CD14-positive monocyte (primary cell): ENCODE measurements around the gene NSFL1C. TPM values are rescaled to one million over a fixed set of nuclear protein-coding genes. Genes with fewer than 3 reads are reported as not detected.

ENCODE experiments used
- DNase-seq, 3 donors: peaks; one replicate each; pipeline ENCODE4 v3.0.0-alpha.2; 2011 to 2022
- H2AFZ ChIP-seq: 2 replicates; pipeline ENCODE4 v1.6.0; 2012; ENCODE audit warnings: mild to moderate bottlenecking, low read depth, low read length, inconsistent platforms; ENCODE audit not compliant: insufficient read depth, poor library complexity, severe bottlenecking
- H3K27ac ChIP-seq, 2 donors: 1 replicate in 1 of 2; 2 replicates in 1 of 2; pipeline ENCODE4 v1.5.1; 2012 to 2013; ENCODE audit warnings: low read length in 2 of 2, control low read depth in 1 of 2, inconsistent platforms in 1 of 2, low read depth in 1 of 2, mild to moderate bottlenecking in 1 of 2
- H3K27me3 ChIP-seq, 2 donors: one replicate each; pipeline versions ENCODE4 v1.6.0 to v1.6.1; 2011 to 2013; ENCODE audit warnings: low read length in 2 of 2; ENCODE audit not compliant: control insufficient read depth in 2 of 2, insufficient read depth in 2 of 2
- H3K36me3 ChIP-seq, 2 donors: replicated peaks in 1 of 2; 1 replicate in 1 of 2; 2 replicates in 1 of 2; pipeline versions ENCODE4 v1.5.1 to v1.6.1; 2012 to 2013; ENCODE audit warnings: low read length in 2 of 2, control low read depth in 1 of 2, inconsistent platforms in 1 of 2, mild to moderate bottlenecking in 1 of 2; ENCODE audit not compliant: insufficient read depth in 2 of 2, control insufficient read depth in 1 of 2
- H3K4me1 ChIP-seq, 2 donors: 1 replicate in 1 of 2; 2 replicates in 1 of 2; pipeline versions ENCODE4 v1.5.1 to v1.6.1; 2012 to 2013; ENCODE audit warnings: low read length in 2 of 2, control low read depth in 1 of 2, inconsistent platforms in 1 of 2, mild to moderate bottlenecking in 1 of 2, moderate library complexity in 1 of 2; ENCODE audit not compliant: insufficient read depth in 2 of 2, control insufficient read depth in 1 of 2
- H3K4me2 ChIP-seq: replicated peaks from 2 replicates; pipeline ENCODE3; 2012; ENCODE audit warnings: low read length, moderate library complexity, mild to moderate bottlenecking; ENCODE audit not compliant: poor library complexity, severe bottlenecking; ENCODE audit errors: extremely low read depth
- H3K4me3 ChIP-seq, 3 experiments: fragments of 200-600 bp in 1 of 3; sonication (generic) in 1 of 3; replicated peaks in 1 of 3; 1 replicate in 2 of 3; 2 replicates in 1 of 3; pipeline ENCODE4 v1.5.1; 2011 to 2013; ENCODE audit warnings: low read length in 3 of 3, mild to moderate bottlenecking in 3 of 3, control low read depth in 2 of 3, low read depth in 2 of 3, inconsistent platforms in 1 of 3, moderate library complexity in 1 of 3
- H3K79me2 ChIP-seq: 2 replicates; pipeline ENCODE4 v1.6.0; 2012; ENCODE audit warnings: mild to moderate bottlenecking, control low read depth, inconsistent platforms, low read length, moderate library complexity; ENCODE audit not compliant: insufficient read depth
- H3K9ac ChIP-seq: 2 replicates; pipeline ENCODE4 v1.6.0; 2017; ENCODE audit warnings: low read length, mild to moderate bottlenecking; ENCODE audit not compliant: insufficient read depth, poor library complexity, severe bottlenecking
- H3K9me3 ChIP-seq, 2 donors: replicated peaks in 1 of 2; 1 replicate in 1 of 2; 2 replicates in 1 of 2; pipeline versions ENCODE4 v1.5.1 to v1.6.1; 2012 to 2013; ENCODE audit warnings: low read length in 2 of 2, control low read depth in 1 of 2; ENCODE audit not compliant: control insufficient read depth in 1 of 2, insufficient read depth in 1 of 2
- H4K20me1 ChIP-seq: 2 replicates; pipeline ENCODE4 v1.6.0; 2012; ENCODE audit warnings: mild to moderate bottlenecking, low read length, control low read depth, moderate library complexity; ENCODE audit not compliant: insufficient read depth
- H3K27ac Mint-ChIP-seq, 7 donors: one replicate each; pipeline ENCODE4 v1.8.0; 2020; ENCODE audit warnings: mild to moderate bottlenecking in 7 of 7, mixed read lengths in 7 of 7, moderate library complexity in 6 of 7, inconsistent platforms in 2 of 7
- H3K27me3 Mint-ChIP-seq, 3 donors: one replicate each; pipeline ENCODE4 v1.8.0; 2021 to 2022; ENCODE audit warnings: low read depth in 3 of 3, mild to moderate bottlenecking in 3 of 3, mixed read lengths in 3 of 3, moderate library complexity in 3 of 3, inconsistent platforms in 1 of 3
- H3K36me3 Mint-ChIP-seq, 2 donors: one replicate each; pipeline ENCODE4 v1.8.0; 2020; ENCODE audit warnings: mixed read lengths in 2 of 2, inconsistent platforms in 1 of 2, mild to moderate bottlenecking in 1 of 2
- H3K4me1 Mint-ChIP-seq: one replicate; pipeline ENCODE4 v1.8.0; 2020; ENCODE audit warnings: mild to moderate bottlenecking, mixed read lengths
- H3K4me3 Mint-ChIP-seq, 2 donors: one replicate each; pipeline ENCODE4 v1.8.0; 2020; ENCODE audit warnings: mild to moderate bottlenecking in 2 of 2, mixed read lengths in 2 of 2, moderate library complexity in 1 of 2
- H3K9me3 Mint-ChIP-seq, 7 donors: one replicate each; pipeline ENCODE4 v1.8.0; 2020 to 2022; ENCODE audit warnings: mixed read lengths in 7 of 7, mild to moderate bottlenecking in 6 of 7, moderate library complexity in 6 of 7, inconsistent platforms in 2 of 7
- WGBS: methylation state at CpG from one replicate; pipeline ENCODE4 v1.1.5; 2013; ENCODE audit warnings: missing lambda C conversion rate; ENCODE audit not compliant: insufficient coverage; 5-methylcytosine and 5-hydroxymethylcytosine counted together
- intact Hi-C, 2 donors: fragments of 100-400 bp; cut with micrococcal nuclease; formaldehyde crosslinking; loops; one replicate each; pipeline versions ENCODE4 v1.15.0 to v1.15.1; 2023
- polyA plus RNA-seq, 3 donors: library from polyadenylated mRNA; depleted of rRNA in 1 of 3; unstranded in 2 of 3; stranded (reverse) in 1 of 3; fragments of 300-500 nt in 2 of 3; fragments of >200 nt in 1 of 3; fragmentation: Illumina TruSeq in 2 of 3; gene quantifications; 1 replicate in 2 of 3; 2 replicates in 1 of 3; pipeline ENCODE4 v1.2.3, GENCODE V29; 2012 to 2021
- TF ChIP-seq, protein P1 (sequence below): fragments of 200-600 bp; IDR thresholded peaks from one replicate; pipeline ENCODE4 v1.8.0; 2022; ENCODE audit warnings: antibody characterized with exemption, mild to moderate bottlenecking

Gene NSFL1C
- polyA plus RNA-seq, 3 donors: 52.8 to 80.8 (median 56.8) TPM

DNA sequence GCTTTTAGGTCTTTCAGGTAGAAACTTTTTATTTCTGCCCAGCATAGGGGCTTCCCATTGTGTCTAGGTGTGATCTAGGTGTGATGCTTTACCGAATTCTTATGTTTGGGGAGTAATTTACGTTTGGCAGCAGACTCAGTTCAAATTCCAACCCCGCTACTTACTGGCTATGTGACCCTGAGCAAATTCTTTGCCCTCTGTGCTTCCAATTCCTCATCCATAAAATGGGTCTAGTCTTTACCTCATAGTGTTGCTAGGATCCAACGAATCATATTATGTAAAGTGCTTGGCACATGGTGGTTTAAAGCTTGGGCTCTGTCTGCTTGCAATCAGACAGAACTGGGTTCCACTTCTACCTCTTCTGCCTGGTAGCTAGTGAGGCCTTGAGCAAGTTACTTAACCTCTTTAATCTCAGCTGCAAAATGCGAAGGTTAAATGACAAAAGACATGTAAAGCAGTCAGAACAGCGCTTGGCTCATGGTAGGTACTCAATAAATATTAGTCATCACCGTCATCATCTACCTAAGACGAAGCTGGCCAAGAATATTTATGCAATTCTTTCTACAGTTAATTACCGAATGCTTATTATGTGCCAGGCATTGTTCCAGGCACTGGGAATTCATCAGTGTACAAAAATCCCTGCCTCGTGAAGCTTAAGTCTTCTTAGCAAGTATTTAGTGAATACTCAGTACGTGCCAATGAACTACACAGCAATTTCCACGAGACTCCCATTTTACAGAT is 1.0 kb downstream of the NSFL1C start:
- Mint-ChIP-seq H3K27ac (peak overlapping the region; percentile 82 to 100 (median 97)), H3K4me3 (peak overlapping the region; percentile 87 to 91), H3K4me1 (peaks cover 69% of the 10 kb centered on the region), H3K27me3 (peaks cover 0 to 2% (median 0%) of the 10 kb centered on the region in 3 donors), H3K36me3 (peaks cover 45 to 61% of the 10 kb centered on the region in 2 donors), H3K9me3 (no peaks in the 10 kb centered on the region)
- TF ChIP-seq, protein P1, sequence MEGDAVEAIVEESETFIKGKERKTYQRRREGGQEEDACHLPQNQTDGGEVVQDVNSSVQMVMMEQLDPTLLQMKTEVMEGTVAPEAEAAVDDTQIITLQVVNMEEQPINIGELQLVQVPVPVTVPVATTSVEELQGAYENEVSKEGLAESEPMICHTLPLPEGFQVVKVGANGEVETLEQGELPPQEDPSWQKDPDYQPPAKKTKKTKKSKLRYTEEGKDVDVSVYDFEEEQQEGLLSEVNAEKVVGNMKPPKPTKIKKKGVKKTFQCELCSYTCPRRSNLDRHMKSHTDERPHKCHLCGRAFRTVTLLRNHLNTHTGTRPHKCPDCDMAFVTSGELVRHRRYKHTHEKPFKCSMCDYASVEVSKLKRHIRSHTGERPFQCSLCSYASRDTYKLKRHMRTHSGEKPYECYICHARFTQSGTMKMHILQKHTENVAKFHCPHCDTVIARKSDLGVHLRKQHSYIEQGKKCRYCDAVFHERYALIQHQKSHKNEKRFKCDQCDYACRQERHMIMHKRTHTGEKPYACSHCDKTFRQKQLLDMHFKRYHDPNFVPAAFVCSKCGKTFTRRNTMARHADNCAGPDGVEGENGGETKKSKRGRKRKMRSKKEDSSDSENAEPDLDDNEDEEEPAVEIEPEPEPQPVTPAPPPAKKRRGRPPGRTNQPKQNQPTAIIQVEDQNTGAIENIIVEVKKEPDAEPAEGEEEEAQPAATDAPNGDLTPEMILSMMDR: no peak
- H3K36me3 ChIP-seq: peaks cover 24 to 72% of the 10 kb centered on the region in 2 donors
- no peaks in the 10 kb centered on the region for H3K27me3 ChIP-seq
- WGBS: 49% methylated on average over 8 of the region's 12 CpGs
- peaks cover 83% of the 10 kb centered on the region for H4K20me1 ChIP-seq
- peak overlapping the region; percentile 89 for H3K9ac ChIP-seq
- DNase-seq: no peak
- H3K79me2 ChIP-seq: peaks cover 65% of the 10 kb centered on the region
- H3K4me3 ChIP-seq: peak overlapping the region; percentile 54 to 87 (median 85)
- H3K4me1 ChIP-seq: peaks cover 65 to 75% of the 10 kb centered on the region in 2 donors
- H3K9me3 ChIP-seq: no peaks in the 10 kb centered on the region
- peak overlapping the region; percentile 84 for H2AFZ ChIP-seq
- peak overlapping the region; percentile 73 to 97 for H3K27ac ChIP-seq
- peak overlapping the region; percentile 90 for H3K4me2 ChIP-seq
- intact Hi-C loops: loop anchor here in 1 of 2 donors (5.0 kb wide), 2 partner anchors 37 to 348 kb away; partner anchors contain the start of gene PSMF1

DNA sequence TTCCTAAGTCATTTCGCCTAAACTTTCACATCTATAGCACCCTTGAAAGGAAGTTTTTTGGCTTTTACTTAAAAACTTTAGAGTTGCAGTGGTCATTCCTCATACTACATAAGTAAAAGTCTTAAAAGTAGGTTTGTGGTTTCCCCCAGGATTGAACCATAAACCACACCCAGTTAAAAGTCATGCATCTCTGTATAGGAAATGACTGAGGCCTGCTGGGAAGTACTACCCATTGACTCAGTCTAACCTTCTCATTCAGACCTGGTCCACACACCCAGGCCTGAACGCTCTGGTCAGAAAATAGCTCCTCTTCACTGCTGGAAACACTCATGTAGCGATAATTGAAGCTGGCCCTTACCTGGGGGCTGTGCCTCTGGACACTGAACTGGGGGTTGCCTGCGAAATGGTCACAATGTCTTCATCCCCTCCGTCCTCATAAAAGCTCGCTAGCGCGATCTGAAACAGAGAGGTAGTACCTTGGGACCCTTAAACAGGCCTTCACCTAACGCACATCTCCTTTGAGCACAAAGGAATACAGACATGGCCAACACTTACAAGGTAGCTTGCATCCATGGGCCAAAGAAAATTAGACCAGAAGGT is 2.6 kb downstream of the NSFL1C start:
- no peak overlapping the region for H2AFZ ChIP-seq
- TF ChIP-seq, protein P1: no peak
- Mint-ChIP-seq H3K4me1 (peaks cover 55% of the 10 kb centered on the region), H3K9me3 (peaks cover 0 to 4% (median 0%) of the 10 kb centered on the region in 7 donors), H3K27me3 (peaks cover 0 to 2% (median 0%) of the 10 kb centered on the region in 3 donors), H3K36me3 (peaks cover 52 to 65% of the 10 kb centered on the region in 2 donors), H3K27ac (peak overlapping the region in 5 of 7 donors; percentile 27 to 68 (median 42)), H3K4me3 (no peak overlapping the region)
- WGBS: 97% methylated on average over 8 of the region's 9 CpGs
- peaks cover 70% of the 10 kb centered on the region for H3K79me2 ChIP-seq
- no peak overlapping the region for H3K9ac ChIP-seq
- H3K36me3 ChIP-seq: peaks cover 35 to 72% of the 10 kb centered on the region in 2 donors
- no peak overlapping the region for H3K4me3 ChIP-seq
- H3K9me3 ChIP-seq: no peaks in the 10 kb centered on the region
- H4K20me1 ChIP-seq: peaks cover 83% of the 10 kb centered on the region
- peaks cover 51 to 59% of the 10 kb centered on the region in 2 donors for H3K4me1 ChIP-seq
- peak overlapping the region in 1 of 2 donors; percentile 21 for H3K27ac ChIP-seq
- intact Hi-C loops: no loop called here
- H3K4me2 ChIP-seq: no peak overlapping the region
- no peaks in the 10 kb centered on the region for H3K27me3 ChIP-seq
- DNase-seq: no peak
